GM12878 (cell line): ENCODE results near the gene ANKRD13B.

Experiments
- JUNB ChIP-seq: IDR thresholded peaks from 2 replicates; pipeline ENCODE4 v1.6.1; 2016; ENCODE audit warnings: antibody characterized with exemption, mild to moderate bottlenecking
- MYC ChIP-seq: IDR thresholded peaks from 2 replicates; pipeline ENCODE4 v1.6.1; 2011; ENCODE audit warnings: mild to moderate bottlenecking, low read length, moderate library complexity, inconsistent platforms; ENCODE audit not compliant: insufficient read depth, insufficient replicate concordance, insufficient read length, severe bottlenecking
- NFYA ChIP-seq: IDR thresholded peaks from 2 replicates; pipeline ENCODE4 v1.6.1; 2011; ENCODE audit warnings: low read depth, mild to moderate bottlenecking, low read length, improper control_type of control experiment, borderline replicate concordance
- POLR2A ChIP-seq: IDR thresholded peaks from 2 replicates; pipeline ENCODE4 v1.6.1; 2011; ENCODE audit warnings: low read depth, mild to moderate bottlenecking, low read length
- SP1 ChIP-seq: IDR thresholded peaks from one replicate; pipeline ENCODE4 v1.6.1; 2011; ENCODE audit warnings: low read depth, low read length
- TAF1 ChIP-seq: IDR thresholded peaks from 2 replicates; pipeline ENCODE4 v1.6.1; 2011; ENCODE audit warnings: mild to moderate bottlenecking, low read depth, low read length, borderline replicate concordance
- TBL1XR1 ChIP-seq: IDR thresholded peaks from 2 replicates; pipeline ENCODE4 v1.6.1; 2012; ENCODE audit warnings: low read depth, low read length, improper control_type of control experiment
- TF ChIP-seq, protein P1 (sequence below), 3 experiments: IDR thresholded peaks in 2 of 3; conservative IDR thresholded peaks in 1 of 3; 2 replicates each; pipeline ENCODE4 v1.5.1; 2011; ENCODE audit warnings: low read depth in 3 of 3, low read length in 3 of 3, mild to moderate bottlenecking in 3 of 3, control low read depth in 2 of 3, moderate library complexity in 2 of 3, inconsistent platforms in 1 of 3, mixed read lengths in 1 of 3; ENCODE audit not compliant: control insufficient read depth in 2 of 3, insufficient read depth in 1 of 3; ENCODE audit errors: extremely low read depth in 1 of 3

DNA sequence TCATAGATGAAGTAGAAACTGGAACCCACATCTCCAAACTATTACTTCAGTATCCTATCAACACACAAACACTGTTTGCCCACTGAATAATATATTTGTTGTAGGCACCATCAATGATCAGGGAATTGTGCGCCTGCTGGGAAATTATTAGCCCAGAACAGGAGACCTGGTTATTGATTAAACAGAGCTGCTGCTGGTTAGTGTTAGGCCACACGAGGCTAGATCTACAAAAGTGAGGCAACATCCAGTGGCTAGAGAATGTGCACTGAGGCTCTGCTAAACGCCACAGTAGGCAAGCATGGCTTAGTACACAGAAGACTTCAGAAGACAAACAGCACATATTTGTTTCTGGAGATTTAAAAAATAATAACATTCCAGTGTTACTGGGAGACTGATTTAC is 37.1 kb upstream of the ANKRD13B start:
- TF ChIP-seq SP1 (no peak), TAF1 (no peak), NFYA (no peak), MYC (no peak), TBL1XR1 (no peak), JUNB (no peak), POLR2A (no peak)
- TF ChIP-seq, protein P1, sequence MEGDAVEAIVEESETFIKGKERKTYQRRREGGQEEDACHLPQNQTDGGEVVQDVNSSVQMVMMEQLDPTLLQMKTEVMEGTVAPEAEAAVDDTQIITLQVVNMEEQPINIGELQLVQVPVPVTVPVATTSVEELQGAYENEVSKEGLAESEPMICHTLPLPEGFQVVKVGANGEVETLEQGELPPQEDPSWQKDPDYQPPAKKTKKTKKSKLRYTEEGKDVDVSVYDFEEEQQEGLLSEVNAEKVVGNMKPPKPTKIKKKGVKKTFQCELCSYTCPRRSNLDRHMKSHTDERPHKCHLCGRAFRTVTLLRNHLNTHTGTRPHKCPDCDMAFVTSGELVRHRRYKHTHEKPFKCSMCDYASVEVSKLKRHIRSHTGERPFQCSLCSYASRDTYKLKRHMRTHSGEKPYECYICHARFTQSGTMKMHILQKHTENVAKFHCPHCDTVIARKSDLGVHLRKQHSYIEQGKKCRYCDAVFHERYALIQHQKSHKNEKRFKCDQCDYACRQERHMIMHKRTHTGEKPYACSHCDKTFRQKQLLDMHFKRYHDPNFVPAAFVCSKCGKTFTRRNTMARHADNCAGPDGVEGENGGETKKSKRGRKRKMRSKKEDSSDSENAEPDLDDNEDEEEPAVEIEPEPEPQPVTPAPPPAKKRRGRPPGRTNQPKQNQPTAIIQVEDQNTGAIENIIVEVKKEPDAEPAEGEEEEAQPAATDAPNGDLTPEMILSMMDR (IDR thresholded peaks at IDR 0.05 in 2 of 3, conservative IDR thresholded peaks at IDR 0.05 in 1 of 3; ENCODE audit: control insufficient read depth in 2 of 3, extremely low read depth in 1 of 3, insufficient read depth in 1 of 3, low read depth in 3 of 3, low read length in 3 of 3): no peak
